Tibial nerve (tissue), 4 donors: ENCODE data around the gene ATP8A2. TPM values are rescaled to one million over a fixed set of nuclear protein-coding genes. Genes with fewer than 3 reads are reported as not detected.

Experiments used
- DNase-seq, 2 donors: peaks; one replicate each; pipeline ENCODE4 v3.0.0-alpha.2; 2019; ENCODE audit warnings: low spot score in 2 of 2
- H3K27ac ChIP-seq, 4 donors: fragments of 200-600 bp; sonication (generic) in 3 of 4; one replicate each; pipeline ENCODE4 v1.5.1; 2017 to 2019; ENCODE audit warnings: mild to moderate bottlenecking in 1 of 4
- H3K27me3 ChIP-seq, 2 donors: fragments of 200-600 bp; sonication (generic) in 1 of 2; one replicate each; pipeline versions ENCODE4 v1.5.1 to v1.6.0; 2017 to 2019
- H3K36me3 ChIP-seq, 3 donors: fragments of 200-600 bp; sonication (generic); one replicate each; pipeline ENCODE4 v1.5.1; 2018 to 2019
- H3K4me1 ChIP-seq, 4 donors: fragments of 200-600 bp; sonication (generic) in 3 of 4; one replicate each; pipeline ENCODE4 v1.5.1; 2017 to 2019
- H3K4me3 ChIP-seq, 4 donors: fragments of 200-600 bp; sonication (generic) in 3 of 4; one replicate each; pipeline ENCODE4 v1.5.1; 2017 to 2019; ENCODE audit warnings: mild to moderate bottlenecking in 1 of 4, moderate library complexity in 1 of 4
- H3K9me3 ChIP-seq, 4 donors: fragments of 200-600 bp; sonication (generic) in 3 of 4; one replicate each; pipeline ENCODE4 v1.5.1; 2017 to 2019
- EP300 ChIP-seq, 2 donors: sonication (generic); formaldehyde crosslinking; IDR thresholded peaks; one replicate each; pipeline ENCODE4 v1.6.1; 2017; ENCODE audit warnings: antibody characterized with exemption in 2 of 2, mild to moderate bottlenecking in 1 of 2
- POLR2A ChIP-seq, 2 donors: fragments of 450-650 bp; IDR thresholded peaks; one replicate each; pipeline ENCODE4 v1.6.1; 2017; ENCODE audit warnings: antibody characterized with exemption in 2 of 2, mild to moderate bottlenecking in 2 of 2, moderate library complexity in 2 of 2
- WGBS, 2 donors: methylation state at CpG; one replicate each; pipeline ENCODE4 v1.1.5; 2018; 5-methylcytosine and 5-hydroxymethylcytosine counted together
- total RNA-seq, 4 donors: library from RNA; depleted of rRNA; stranded (reverse); fragments of >200 nt; gene quantifications; one replicate each; pipeline ENCODE4 v1.1.0, GENCODE V29; 2016
- TF ChIP-seq, protein P1 (sequence below), 5 experiments: fragments of 200-600 bp in 3 of 5; fragments of 450-650 bp in 2 of 5; sonication (generic) in 3 of 5; IDR thresholded peaks; one replicate each; pipeline ENCODE4 v1.5.1; 2016 to 2019; ENCODE audit warnings: antibody characterized with exemption in 5 of 5, mild to moderate bottlenecking in 3 of 5, moderate library complexity in 2 of 5

ATP8A2 gene
- total RNA-seq, 4 donors from 2014 or later: 0.30 to 1.7 (median 0.61) TPM

DNA sequence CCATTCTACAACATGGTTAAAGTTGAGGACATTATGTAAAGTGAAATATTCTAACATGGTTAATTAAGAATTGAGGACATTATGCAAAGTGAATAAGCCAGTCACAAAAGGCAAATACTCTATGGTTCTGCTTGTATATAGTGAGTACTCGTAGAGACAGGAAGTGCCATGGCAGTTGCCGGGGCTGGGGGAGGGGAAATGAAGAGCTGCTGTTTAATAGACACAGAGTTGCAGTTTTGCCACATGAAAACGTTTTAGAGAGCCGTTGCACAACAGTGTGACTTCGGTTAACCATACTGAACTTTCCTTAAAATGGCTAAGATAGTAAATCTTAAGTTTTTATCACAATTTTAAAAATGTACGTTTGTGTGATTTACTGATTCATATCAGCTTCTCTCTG lies 503.1 kb downstream of the ATP8A2 start:
- Histone ChIP-seq H3K4me1 (no peaks in the 10 kb centered on the region), H3K36me3 (no peaks in the 10 kb centered on the region), H3K27ac (no peak overlapping the region), H3K4me3 (no peak overlapping the region), H3K27me3 (no peaks in the 10 kb centered on the region), H3K9me3 (no peaks in the 10 kb centered on the region)
- TF ChIP-seq, protein P1, sequence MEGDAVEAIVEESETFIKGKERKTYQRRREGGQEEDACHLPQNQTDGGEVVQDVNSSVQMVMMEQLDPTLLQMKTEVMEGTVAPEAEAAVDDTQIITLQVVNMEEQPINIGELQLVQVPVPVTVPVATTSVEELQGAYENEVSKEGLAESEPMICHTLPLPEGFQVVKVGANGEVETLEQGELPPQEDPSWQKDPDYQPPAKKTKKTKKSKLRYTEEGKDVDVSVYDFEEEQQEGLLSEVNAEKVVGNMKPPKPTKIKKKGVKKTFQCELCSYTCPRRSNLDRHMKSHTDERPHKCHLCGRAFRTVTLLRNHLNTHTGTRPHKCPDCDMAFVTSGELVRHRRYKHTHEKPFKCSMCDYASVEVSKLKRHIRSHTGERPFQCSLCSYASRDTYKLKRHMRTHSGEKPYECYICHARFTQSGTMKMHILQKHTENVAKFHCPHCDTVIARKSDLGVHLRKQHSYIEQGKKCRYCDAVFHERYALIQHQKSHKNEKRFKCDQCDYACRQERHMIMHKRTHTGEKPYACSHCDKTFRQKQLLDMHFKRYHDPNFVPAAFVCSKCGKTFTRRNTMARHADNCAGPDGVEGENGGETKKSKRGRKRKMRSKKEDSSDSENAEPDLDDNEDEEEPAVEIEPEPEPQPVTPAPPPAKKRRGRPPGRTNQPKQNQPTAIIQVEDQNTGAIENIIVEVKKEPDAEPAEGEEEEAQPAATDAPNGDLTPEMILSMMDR (IDR thresholded peaks at IDR 0.05): no peak
- TF ChIP-seq POLR2A (IDR thresholded peaks at IDR 0.05) (no peak), EP300 (IDR thresholded peaks at IDR 0.05) (no peak)
- DNase-seq: no peak
- WGBS, 2 donors: 63 to 72% methylated on average over 6 of the region's 6 CpGs

- 80 to 81% methylated on average over 6 of the region's 6 CpGs for WGBS, 2 donors
- no peak overlapping the region for H3K4me3 ChIP-seq
- no peak overlapping the region for H3K27ac ChIP-seq
- TF ChIP-seq EP300 (IDR thresholded peaks at IDR 0.05) (no peak), POLR2A (IDR thresholded peaks at IDR 0.05) (no peak)
- TF ChIP-seq, protein P1 (IDR thresholded peaks at IDR 0.05): no peak
- H3K27me3 ChIP-seq: no peaks in the 10 kb centered on the region
- H3K4me1 ChIP-seq: no peaks in the 10 kb centered on the region
- H3K9me3 ChIP-seq: no peaks in the 10 kb centered on the region
- no peak for DNase-seq
- no peaks in the 10 kb centered on the region for H3K36me3 ChIP-seq
Observed at GRCh38 chr13:25876247-25876646, 504.5 kb downstream of the ATP8A2 start.

- Histone ChIP-seq H3K9me3 (no peaks in the 10 kb centered on the region), H3K36me3 (no peaks in the 10 kb centered on the region), H3K4me3 (no peak overlapping the region), H3K27ac (no peak overlapping the region), H3K4me1 (peaks cover 0 to 10% (median 0%) of the 10 kb centered on the region in 4 donors), H3K27me3 (no peaks in the 10 kb centered on the region)
- no peak for DNase-seq
- WGBS, 2 donors: 90 to 95% methylated on average over 5 of the region's 5 CpGs
- TF ChIP-seq, protein P1 (IDR thresholded peaks at IDR 0.05): no peak
- TF ChIP-seq EP300 (IDR thresholded peaks at IDR 0.05): no peak
- TF ChIP-seq POLR2A (IDR thresholded peaks at IDR 0.05): no peak
Observed at GRCh38 chr13:25879466-25879865, 507.7 kb downstream of the ATP8A2 start.

- TF ChIP-seq, protein P1 (IDR thresholded peaks at IDR 0.05): no peak
- TF ChIP-seq EP300 (IDR thresholded peaks at IDR 0.05) (no peak), POLR2A (IDR thresholded peaks at IDR 0.05) (no peak)
Observed at GRCh38 chr13:25881136-25881926, 509.6 kb downstream of the ATP8A2 start.

GRCh38 chr13:25881971-25882451 lies 510.2 kb downstream of the ATP8A2 start:
- Histone ChIP-seq H3K4me1 (peaks cover 0 to 10% (median 0%) of the 10 kb centered on the region in 4 donors), H3K4me3 (no peak overlapping the region), H3K27me3 (no peaks in the 10 kb centered on the region), H3K27ac (no peak overlapping the region), H3K36me3 (no peaks in the 10 kb centered on the region), H3K9me3 (no peaks in the 10 kb centered on the region)
- WGBS, 2 donors: 15 to 19% methylated on average over 12 of the region's 12 CpGs
- no peak for TF ChIP-seq EP300 (IDR thresholded peaks at IDR 0.05)
- no peak for TF ChIP-seq POLR2A (IDR thresholded peaks at IDR 0.05)
- TF ChIP-seq, protein P1 (IDR thresholded peaks at IDR 0.05): no peak
- DNase-seq: no peak

More at GRCh38 chr13:25881136-25881926, 509.6 kb downstream of the ATP8A2 start:
- Histone ChIP-seq H3K36me3 (no peaks in the 10 kb centered on the region), H3K4me1 (peaks cover 0 to 10% (median 0%) of the 10 kb centered on the region in 4 donors), H3K27me3 (no peaks in the 10 kb centered on the region), H3K9me3 (no peaks in the 10 kb centered on the region), H3K4me3 (no peak overlapping the region), H3K27ac (no peak overlapping the region)
- 55 to 69% methylated on average over 3 of the region's 3 CpGs for WGBS, 2 donors
- no peak for DNase-seq
